OCI-LY3 (cell line): Measurements from ENCODE around the gene HS1BP3.

Source experiments
- H2AFZ ChIP-seq: fragments of 200-600, 300-600 bp; shearing (Covaris generic); 2 replicates; pipeline ENCODE4 v1.6.0; 2014; ENCODE audit warnings: antibody characterized with exemption, low read depth, low read length
- H3K27ac ChIP-seq: fragments of 200-600, 300-600 bp; sonication (generic); 2 replicates; pipeline ENCODE4 v1.5.1; 2014; ENCODE audit warnings: mild to moderate bottlenecking, low read length, moderate library complexity, mixed read lengths
- H3K27me3 ChIP-seq: fragments of 200-600, 300-600 bp; sonication (generic); 2 replicates; pipeline ENCODE4 v1.6.1; 2014; ENCODE audit warnings: low read depth, low read length, mixed read lengths
- H3K36me3 ChIP-seq: fragments of 200-600, 300-600 bp; sonication (generic); replicated peaks from 2 replicates; pipeline ENCODE3; 2014; ENCODE audit warnings: low read depth, low read length, mixed read lengths
- H3K4me1 ChIP-seq: fragments of 300-600, 200-600 bp; sonication (generic); 2 replicates; pipeline ENCODE4 v1.6.1; 2014; ENCODE audit warnings: low read length, mixed read lengths
- H3K4me2 ChIP-seq: fragments of 200-600, 300-600 bp; sonication (generic); 2 replicates; pipeline ENCODE4 v1.6.1; 2014; ENCODE audit warnings: low read length, mixed read lengths
- H3K4me3 ChIP-seq: fragments of 300-600, 200-600 bp; sonication (generic); 2 replicates; pipeline ENCODE4 v1.5.1; 2014; ENCODE audit warnings: antibody characterized with exemption, mild to moderate bottlenecking, low read length, moderate library complexity
- H3K79me2 ChIP-seq: fragments of 300-600, 200-600 bp; shearing (Covaris generic); 2 replicates; pipeline ENCODE4 v1.6.1; 2014; ENCODE audit warnings: mild to moderate bottlenecking, low read length, mixed read lengths
- H3K9ac ChIP-seq: fragments of 300-600, 200-600 bp; shearing (Covaris generic); 2 replicates; pipeline ENCODE4 v1.6.0; 2014; ENCODE audit warnings: mild to moderate bottlenecking, low read length, moderate library complexity
- H3K9me3 ChIP-seq: fragments of 200-600, 300-600 bp; shearing (Covaris generic); 2 replicates; pipeline ENCODE4 v1.6.1; 2014; ENCODE audit warnings: low read length, mixed read lengths; ENCODE audit not compliant: insufficient read depth
- H4K20me1 ChIP-seq: fragments of 200-600, 300-600 bp; sonication (generic); 2 replicates; pipeline ENCODE4 v1.6.1; 2016; ENCODE audit warnings: low read length, mixed read lengths; ENCODE audit not compliant: insufficient read depth
- CTCF ChIP-seq: fragments of 200-600, 300-600 bp; sonication (generic); IDR thresholded peaks from 2 replicates; pipeline ENCODE4 v1.5.1; 2014; ENCODE audit warnings: antibody characterized with exemption, low read length, low read depth
- EZH2phosphoT487 ChIP-seq: fragments of 200-600 bp; shearing (Covaris generic); IDR thresholded peaks from 2 replicates; pipeline ENCODE4 v1.6.1; 2018; ENCODE audit warnings: antibody characterized with exemption, mixed run types, low read depth

The HS1BP3 gene

GRCh38 chr2:20580690-20581437, 70.0 kb downstream of the HS1BP3 start:
- H3K4me3 ChIP-seq: no peak overlapping the region
- no peaks in the 10 kb centered on the region for H3K9me3 ChIP-seq
- TF ChIP-seq CTCF (no peak), EZH2phosphoT487 (no peak)
- no peak overlapping the region for H3K27ac ChIP-seq
- H3K79me2 ChIP-seq: no peaks in the 10 kb centered on the region
- no peak overlapping the region for H2AFZ ChIP-seq
- no peak overlapping the region for H3K9ac ChIP-seq
- peaks cover 10% of the 10 kb centered on the region for H3K4me1 ChIP-seq
- no peaks in the 10 kb centered on the region for H3K36me3 ChIP-seq
- no peaks in the 10 kb centered on the region for H4K20me1 ChIP-seq
- H3K4me2 ChIP-seq: no peak overlapping the region
- H3K27me3 ChIP-seq: peaks cover 11% of the 10 kb centered on the region

GRCh38 chr2:20579866-20580265, 71.0 kb downstream of the HS1BP3 start:
- Histone ChIP-seq H3K4me1 (peaks cover 10% of the 10 kb centered on the region), H3K9me3 (no peaks in the 10 kb centered on the region), H3K4me3 (no peak overlapping the region), H3K36me3 (no peaks in the 10 kb centered on the region), H3K4me2 (no peak overlapping the region), H3K27ac (no peak overlapping the region), H3K79me2 (no peaks in the 10 kb centered on the region), H2AFZ (no peak overlapping the region), H4K20me1 (no peaks in the 10 kb centered on the region), H3K9ac (no peak overlapping the region), H3K27me3 (peaks cover 5% of the 10 kb centered on the region; the same call in 1 of the 2 replicates)
- TF ChIP-seq EZH2phosphoT487 (no peak), CTCF (no peak)

GRCh38 chr2:20578895-20579825, 71.7 kb downstream of the HS1BP3 start:
- Histone ChIP-seq H3K9me3 (no peaks in the 10 kb centered on the region), H3K4me3 (no peak overlapping the region), H2AFZ (no peak overlapping the region), H3K27me3 (no peaks in the 10 kb centered on the region), H3K9ac (no peak overlapping the region), H3K4me2 (no peak overlapping the region), H4K20me1 (no peaks in the 10 kb centered on the region), H3K27ac (no peak overlapping the region), H3K79me2 (no peaks in the 10 kb centered on the region), H3K4me1 (peaks cover 10% of the 10 kb centered on the region), H3K36me3 (no peaks in the 10 kb centered on the region)
- TF ChIP-seq EZH2phosphoT487 (no peak), CTCF (no peak)

DNA sequence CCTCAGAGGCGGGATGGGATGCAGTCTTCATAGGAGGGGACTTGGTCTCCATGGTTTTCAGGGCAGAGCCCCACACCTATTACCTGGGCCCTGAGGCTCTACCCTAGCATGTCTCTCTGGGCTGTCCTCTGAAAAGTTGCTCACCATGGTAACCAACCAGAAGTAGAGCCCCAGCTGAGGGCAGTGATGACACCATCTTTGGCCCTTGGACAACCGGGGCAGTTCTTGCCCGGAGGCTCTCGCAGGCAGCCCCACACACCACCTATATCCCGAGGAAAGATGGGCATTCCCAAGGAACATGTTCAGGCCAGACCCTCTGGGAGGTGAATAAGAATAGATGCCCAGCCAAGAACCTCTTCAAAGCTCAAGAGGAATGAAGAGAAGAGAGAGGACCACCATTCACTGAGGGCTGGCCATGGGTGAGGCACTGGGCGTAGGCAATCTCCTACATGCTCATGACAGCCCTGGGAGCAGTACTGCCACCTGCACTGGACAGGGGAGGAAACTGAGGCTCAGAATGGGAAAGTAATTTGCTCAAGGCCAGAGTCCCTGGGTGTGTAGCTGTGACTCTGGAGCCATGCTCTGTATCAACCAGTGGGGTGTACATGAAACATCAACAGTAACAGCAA, 72.5 kb downstream of the HS1BP3 start:
- Histone ChIP-seq H3K27me3 (no peaks in the 10 kb centered on the region), H3K27ac (no peak overlapping the region), H3K36me3 (no peaks in the 10 kb centered on the region), H3K9me3 (no peaks in the 10 kb centered on the region), H3K79me2 (no peaks in the 10 kb centered on the region), H3K4me1 (peaks cover 10% of the 10 kb centered on the region), H3K4me3 (no peak overlapping the region), H2AFZ (no peak overlapping the region), H3K4me2 (no peak overlapping the region), H4K20me1 (no peaks in the 10 kb centered on the region), H3K9ac (no peak overlapping the region)
- TF ChIP-seq CTCF (no peak), EZH2phosphoT487 (no peak)
